Measurements from ENCODE around the gene CIB4.

The CIB4 gene

GRCh38 chr2:26583381-26583911 is 57.7 kb downstream of the CIB4 start:
- no peak for DNase-seq (ENCODE audit: low read depth in 2 of 2, low spot score in 1 of 2)

DNA sequence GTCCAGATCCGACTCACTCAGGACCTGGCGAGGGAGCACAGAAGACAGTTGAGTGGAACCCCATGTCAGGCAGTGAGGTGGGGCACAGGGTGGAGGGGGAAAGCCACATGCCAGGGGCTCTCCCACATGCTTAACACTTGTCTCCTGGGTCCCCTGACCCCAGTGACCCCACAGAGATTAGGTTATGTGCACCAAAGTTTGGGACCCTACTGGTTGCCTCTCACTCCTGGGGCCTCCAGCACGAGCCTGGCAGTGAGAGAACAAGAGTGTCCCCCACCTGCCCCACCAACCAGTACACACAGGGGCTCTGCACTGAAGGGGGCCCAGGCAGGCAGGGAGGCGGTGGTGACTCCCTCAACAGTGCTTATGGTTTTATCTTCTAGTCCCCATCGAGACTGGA is 58.3 kb downstream of the CIB4 start:
- no peak for DNase-seq (ENCODE audit: low read depth in 2 of 2, low spot score in 1 of 2)

DNA sequence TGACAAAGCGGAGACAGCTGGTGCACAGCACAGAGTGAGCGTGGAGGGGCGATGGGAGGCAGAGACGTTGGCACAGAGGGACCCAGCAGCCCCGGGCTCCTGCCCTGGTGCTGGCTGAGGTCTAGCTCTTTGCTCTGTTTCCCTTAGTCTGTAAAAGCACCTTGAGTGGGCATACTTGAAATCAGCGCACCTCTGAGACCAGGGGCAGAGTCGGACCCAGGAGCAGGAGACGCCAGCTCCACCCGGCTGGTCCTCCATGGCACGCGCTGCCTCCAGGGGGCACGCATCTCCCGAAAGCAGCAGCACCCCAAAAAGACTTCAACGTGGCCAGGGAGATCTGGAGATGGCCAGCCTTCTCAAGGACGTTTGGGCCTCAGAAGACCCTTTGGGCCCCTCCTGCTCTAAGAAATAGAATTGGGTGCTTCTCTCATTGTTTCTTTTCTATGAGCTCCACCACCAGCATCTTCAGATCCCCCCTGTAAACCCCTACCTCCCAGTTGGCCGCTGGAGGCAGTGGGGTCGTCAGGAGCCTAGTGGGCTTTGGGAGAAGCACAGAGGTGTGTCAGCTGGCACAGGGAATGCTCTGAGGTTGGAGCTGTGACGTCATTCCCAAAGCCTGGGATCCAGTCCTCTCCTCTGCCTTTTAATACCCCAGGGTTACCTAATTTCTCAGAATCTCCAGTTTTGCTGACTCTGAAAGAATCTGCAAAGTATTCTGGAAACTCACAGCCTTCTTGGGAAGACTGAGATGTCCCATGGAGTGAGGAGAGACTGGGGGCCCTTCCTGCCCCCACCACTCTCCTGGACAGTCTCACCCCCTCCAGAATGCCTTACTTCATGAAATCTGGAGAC is 58.9 kb downstream of the CIB4 start:
- no peak for DNase-seq (ENCODE audit: low read depth in 2 of 2, low spot score in 1 of 2)

GRCh38 chr2:26581266-26581990 is 59.7 kb downstream of the CIB4 start:
- DNase-seq (ENCODE audit: low read depth in 2 of 2, low spot score in 1 of 2) = no peak

DNA sequence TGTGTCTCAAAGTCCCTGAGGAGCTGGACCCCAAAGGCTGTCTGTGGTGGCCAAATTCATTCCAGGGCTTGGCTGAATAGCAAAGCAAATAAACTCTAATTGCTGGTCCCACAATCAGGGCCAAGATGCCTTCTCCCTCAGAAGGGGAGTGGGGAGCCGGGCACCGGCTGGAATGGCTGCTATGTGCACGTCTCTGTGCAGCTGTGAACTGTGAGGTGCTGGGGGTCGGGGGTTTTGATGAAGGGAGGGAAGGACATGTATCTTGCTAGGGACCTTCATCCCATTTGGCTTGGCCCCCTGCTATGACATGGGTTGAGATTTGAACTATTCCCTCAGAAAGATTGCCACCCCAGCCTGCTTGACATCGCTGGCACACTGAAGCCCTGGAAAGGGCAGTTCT is 60.4 kb downstream of the CIB4 start:
- DNase-seq (ENCODE audit: low read depth in 2 of 2, low spot score in 1 of 2) = no peak

- DNase-seq (ENCODE audit: low read depth in 2 of 2, low spot score in 1 of 2) = no peak
Observed at GRCh38 chr2:26580151-26580550, 61.0 kb downstream of the CIB4 start.

DNA sequence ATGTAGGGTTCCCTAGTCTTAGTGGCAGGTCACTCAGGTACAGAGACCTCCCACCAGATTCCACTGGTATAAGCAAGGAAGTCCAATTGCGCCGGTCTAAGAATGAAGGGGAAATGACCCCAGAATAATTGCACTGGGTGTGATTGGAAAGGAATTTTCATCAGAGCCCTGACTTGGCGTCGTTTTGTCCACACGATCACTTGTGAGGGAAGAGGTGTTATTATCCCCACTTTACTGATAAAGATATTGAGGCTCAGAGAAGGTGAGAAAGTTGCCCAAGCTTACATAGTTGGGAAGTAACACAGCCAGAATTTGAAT is 61.5 kb downstream of the CIB4 start:
- DNase-seq (ENCODE audit: low read depth in 2 of 2, low spot score in 1 of 2) = no peak

DNA sequence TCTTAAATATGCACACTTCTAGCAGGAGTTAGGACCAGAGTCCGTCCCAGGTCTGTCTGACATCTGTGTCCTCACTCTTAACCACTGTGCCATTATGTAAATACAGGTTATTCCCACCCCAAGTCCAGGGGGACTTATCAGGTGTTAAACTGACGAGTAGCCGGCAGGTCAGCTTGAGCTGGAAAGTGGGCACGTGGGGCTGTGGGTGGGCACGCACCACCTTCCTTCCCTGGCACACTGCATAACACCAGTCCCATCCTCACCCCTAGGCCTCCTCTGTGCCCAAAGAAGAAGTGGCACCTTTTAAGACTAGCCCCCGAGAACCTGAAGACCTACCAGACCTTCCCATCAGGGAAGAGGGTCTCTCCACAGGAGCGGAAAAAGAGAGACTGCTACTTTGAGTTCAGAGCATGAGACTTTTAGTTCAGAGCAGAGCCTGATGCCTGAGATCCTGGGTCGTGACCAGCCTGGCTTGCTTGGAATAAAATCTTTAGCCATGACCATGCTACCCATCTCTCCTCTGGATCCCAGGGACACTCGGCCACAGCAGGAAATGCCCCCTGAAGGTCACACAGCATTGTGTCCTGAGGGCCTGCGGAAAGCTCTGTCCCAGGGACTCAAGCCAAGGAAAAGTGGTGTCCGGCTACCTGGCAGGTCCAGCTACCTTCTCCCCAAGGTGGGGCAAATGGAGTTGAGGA is 62.0 kb downstream of the CIB4 start:
- no peak for DNase-seq (ENCODE audit: low read depth in 2 of 2, low spot score in 1 of 2)

DNA sequence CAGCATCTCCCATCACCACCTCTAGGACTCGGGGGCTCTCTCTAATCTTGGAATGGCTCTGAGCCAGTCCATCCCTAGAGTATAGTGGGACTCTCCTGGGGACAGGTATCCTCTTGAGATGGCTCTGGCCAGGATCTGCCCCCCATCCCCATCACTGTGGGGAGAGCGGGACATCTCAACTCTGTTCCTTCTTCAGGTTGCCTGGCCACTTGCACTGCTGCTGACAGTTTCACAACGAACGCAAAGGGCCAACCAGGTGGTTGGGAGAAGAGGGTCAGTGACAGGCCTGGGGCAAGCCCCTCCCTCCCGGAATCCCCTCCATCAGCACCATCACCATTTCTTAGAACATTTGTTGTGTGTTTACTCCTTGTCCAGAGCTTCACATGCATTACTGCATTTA is 62.6 kb downstream of the CIB4 start:
- DNase-seq (ENCODE audit: low read depth in 2 of 2, low spot score in 1 of 2) = no peak

- DNase-seq (ENCODE audit: low read depth in 2 of 2, low spot score in 1 of 2) = no peak
Observed at GRCh38 chr2:26578113-26578458, 63.1 kb downstream of the CIB4 start.

GRCh38 chr2:26577442-26578112 is 63.6 kb downstream of the CIB4 start:
- DNase-seq (ENCODE audit: low read depth in 2 of 2, low spot score in 1 of 2) = peak; percentile 22 to 27

GRCh38 chr2:26576565-26577441 is 64.4 kb downstream of the CIB4 start:
- DNase-seq (ENCODE audit: low read depth in 2 of 2, low spot score in 1 of 2) = no peak

- no peak for DNase-seq (ENCODE audit: low read depth in 2 of 2, low spot score in 1 of 2)
Observed at GRCh38 chr2:26575836-26576564, 65.2 kb downstream of the CIB4 start.

GRCh38 chr2:26574900-26575560 is 66.1 kb downstream of the CIB4 start:
- DNase-seq (ENCODE audit: low read depth in 2 of 2, low spot score in 1 of 2) = no peak

DNA sequence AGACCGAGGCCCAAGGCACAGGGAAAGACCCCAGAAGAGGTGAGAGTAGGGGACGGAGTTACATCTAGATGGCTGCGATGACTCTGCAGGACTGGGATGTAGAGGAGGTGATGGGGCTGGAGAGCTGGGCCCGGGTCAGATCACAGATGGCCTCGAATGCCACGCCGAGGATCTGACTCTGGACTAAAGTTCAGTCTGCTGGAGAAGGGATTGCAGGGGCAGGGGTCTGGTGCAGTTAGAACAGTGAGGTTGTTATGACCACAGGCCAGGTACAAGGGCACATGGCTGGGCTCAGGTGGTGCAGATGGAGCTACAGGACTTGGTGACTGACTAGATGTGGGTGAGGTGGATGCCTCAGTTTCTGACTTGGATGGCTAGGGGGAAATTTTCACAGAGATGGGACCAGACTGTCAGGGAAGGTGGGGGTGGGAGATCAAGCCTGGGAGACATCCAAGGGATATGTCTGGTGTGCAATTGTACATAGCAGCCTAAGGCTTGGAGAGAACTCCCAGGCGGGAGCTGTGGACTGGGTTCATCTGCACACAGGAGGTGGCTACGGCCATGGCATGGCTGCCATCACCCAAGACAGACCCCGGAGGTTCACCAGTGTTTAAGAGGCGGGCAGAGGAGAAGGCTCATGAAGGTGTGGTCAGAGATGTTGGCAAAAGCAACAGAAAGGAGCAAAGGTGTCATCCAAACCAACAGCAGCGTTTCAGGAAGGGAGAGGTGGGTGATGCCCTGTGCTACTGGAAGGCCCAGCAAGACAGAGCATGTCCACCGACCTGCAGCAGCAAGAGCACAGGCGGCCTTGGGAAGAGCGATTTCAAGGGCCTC is 66.9 kb downstream of the CIB4 start:
- no peak for DNase-seq (ENCODE audit: low read depth in 2 of 2, low spot score in 1 of 2)

GRCh38 chr2:26573241-26573925 is 67.8 kb downstream of the CIB4 start:
- DNase-seq (ENCODE audit: low read depth in 2 of 2, low spot score in 1 of 2) = no peak

GRCh38 chr2:26572591-26572990 is 68.6 kb downstream of the CIB4 start:
- DNase-seq (ENCODE audit: low read depth in 2 of 2, low spot score in 1 of 2) = no peak

- DNase-seq (ENCODE audit: low read depth in 2 of 2, low spot score in 1 of 2) = no peak
Observed at GRCh38 chr2:26571316-26571715, 69.8 kb downstream of the CIB4 start.
